NOMO-1 (cell line): Measurements from ENCODE around the gene ASL.
"Not testable (repeated sequence)": the region's sequence is repeated elsewhere in the genome, so short reads cannot be mapped to it uniquely, and the experiment has no call there.

ENCODE experiments used
- DNase-seq, 2 experiments: peaks; one replicate each; lab custom pipeline; 2025; ENCODE audit not compliant: unreplicated experiment in 2 of 2; lab: John Stamatoyannopoulos, UW

The ASL gene

DNA sequence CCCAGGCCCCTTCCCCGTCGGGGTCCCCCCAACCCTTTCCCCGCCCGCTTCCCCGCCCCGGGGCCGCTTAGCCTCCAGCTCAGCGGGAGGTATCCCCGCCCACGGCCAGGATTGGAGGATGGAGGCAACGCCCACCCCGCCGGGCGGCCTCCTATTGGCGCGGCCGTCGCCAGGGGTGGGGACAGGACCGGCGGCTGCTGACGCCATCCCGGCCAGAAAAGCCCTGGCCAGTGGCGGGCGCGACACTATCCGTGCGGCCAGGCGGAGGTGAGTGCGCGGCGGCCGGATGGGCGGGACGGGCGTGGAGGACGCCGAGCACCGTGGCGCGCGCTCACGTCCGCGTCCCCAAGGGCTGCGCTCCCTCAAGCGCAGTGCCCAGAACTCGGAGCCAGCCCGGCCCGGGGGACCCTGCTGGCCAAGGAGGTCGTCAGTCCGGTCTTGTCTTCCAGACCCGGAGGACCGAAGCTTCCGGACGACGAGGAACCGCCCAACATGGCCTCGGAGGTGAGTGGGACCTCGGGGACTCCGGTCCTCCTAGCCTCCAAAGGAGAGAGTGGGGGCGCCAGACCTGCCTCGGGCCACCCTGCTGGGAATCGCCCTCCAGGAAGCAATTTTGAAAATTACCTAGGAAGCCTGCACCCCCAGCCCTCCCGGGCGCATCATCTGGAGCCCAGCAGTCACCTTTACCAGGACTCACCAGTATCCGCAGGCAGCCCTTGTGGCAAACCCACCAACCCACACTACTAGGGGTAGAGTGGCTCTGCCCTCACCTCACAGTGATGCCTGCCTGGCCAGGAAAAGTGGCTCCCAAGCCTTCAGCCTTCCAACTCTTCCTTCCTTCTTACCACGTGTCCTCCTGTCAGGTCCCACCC, at the start of gene ASL:
Gene ASL (plus strand): TSS at position 230 of the 872 bp plus-strand sequence. CDS start 263 bp downstream, at position 493.
- peak; percentile 93 to 96 for DNase-seq

DNA sequence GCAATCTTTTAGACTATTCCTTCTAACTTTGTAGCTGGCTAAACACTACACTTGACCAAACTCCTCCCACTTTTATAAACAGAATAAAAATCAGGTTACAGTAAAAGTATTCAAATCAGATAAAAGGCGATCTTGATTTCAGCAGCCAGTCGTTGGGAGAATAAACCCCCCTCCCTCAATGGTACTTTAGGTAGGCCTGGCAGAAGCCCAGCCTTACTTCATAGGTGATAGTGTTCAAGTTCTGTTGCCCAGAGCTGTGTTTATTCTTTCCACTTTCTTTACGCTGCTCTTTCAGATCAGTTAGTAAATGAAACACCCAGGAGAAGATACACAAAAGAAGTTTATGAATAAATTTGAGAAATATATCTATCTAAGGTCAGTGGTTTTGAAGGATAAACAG, 47.3 kb upstream of the ASL start:
- DNase-seq = not testable (repeated sequence)

DNA sequence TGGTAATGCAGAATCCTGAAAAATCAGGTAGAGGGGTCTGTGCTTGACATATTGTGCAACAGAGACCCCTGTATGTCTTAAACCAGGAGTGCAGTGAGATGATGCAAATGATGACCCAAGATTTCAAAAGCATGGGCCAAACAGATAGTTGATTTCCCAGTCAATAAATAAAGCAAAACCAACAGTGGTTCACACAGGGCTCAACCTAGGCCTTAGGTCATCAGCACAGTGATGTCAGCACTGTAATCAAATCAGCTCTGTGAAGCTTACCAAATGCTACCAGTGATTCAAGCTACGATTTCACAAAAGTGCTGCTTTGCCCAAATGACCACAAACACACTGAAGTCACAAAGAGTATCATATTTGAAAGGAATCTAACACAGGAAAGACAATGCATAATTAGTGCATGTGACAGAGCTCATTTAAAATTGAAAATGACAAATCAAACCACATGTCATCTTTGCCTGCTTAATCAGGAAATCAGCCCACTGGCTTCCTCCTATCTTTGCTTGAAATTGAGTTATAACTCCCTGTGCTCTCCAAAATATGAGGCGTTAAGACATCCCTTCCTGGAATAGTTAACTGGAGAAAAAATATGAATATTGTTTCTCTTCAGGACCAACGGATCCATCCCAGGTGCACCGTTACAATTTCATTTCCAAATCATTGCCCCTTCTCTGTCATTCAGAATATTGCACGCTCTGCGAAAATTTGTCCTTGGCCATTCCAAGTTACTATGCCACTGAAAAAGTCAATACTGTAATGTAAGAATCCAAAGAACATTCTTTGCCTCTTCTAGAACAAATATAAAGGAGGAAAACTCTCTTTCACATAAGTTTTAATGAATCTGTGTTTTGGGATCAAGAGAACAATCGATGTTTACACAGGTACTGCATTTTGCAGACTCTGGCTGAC, 41.9 kb upstream of the ASL start:
- no peak for DNase-seq

GRCh38 chr7:66034436-66035010, 41.1 kb upstream of the ASL start:
- not testable (repeated sequence) for DNase-seq

DNA sequence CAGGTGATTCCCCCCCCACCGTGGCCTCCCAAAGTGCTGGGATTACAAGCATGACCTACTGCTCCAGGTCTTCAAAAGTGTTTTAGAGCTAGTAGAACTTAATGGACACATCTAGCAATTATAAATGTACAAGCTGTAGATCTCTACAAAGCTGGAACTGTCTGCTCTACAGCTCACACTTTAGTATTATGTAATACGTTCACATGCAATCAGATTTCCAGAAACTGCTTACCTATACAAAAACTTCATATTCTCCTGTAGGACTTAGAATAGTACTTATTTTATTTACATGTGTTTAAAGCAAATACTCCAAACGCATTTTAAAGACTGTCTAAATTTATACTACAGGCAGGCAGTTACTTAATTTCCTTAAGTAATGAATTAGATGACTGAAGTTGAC, 39.2 kb upstream of the ASL start:
- DNase-seq = no peak

GRCh38 chr7:66036788-66037187, 38.8 kb upstream of the ASL start:
- no peak for DNase-seq

GRCh38 chr7:66039094-66039670, 36.4 kb upstream of the ASL start:
- DNase-seq = no peak

DNA sequence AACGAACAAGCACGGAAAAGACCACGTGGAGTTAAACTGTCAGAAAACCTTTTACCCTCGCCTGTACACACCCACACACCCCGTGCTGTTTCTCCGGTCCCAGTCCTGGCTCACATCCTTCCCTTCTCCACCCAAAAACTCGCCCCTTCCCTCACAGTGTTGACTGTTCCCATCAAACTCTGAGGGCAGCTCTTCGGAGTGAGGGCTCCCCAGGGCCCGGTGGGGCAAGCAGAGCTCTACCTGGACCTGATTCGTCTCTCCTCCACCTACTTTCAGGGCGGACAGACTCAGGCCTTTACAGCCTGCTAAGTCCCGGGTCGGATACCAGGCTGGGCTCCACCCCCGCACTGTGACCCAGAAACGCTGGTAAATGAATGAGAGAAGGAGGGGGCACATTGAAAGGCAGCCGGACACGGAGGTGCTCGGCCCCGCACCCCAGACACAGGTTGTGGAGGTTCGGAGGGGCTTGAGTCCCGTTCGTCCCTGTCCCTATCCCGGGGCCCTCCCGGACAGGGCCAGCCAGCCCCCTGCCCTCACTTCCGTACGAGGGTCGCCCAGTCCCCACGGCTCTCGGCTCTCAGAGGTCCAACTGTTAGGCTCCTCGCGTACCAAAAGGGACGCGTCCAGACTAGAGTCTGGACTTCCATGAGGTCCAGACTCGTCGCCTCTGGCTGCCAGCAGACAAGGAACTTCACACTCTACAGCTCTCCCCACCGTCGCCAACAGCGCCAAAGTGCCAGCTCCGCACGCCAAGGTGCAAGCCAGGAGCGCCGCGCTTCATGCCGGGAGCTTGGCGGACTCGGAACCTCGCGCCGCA, 31.7 kb upstream of the ASL start:
- DNase-seq = peak; percentile 3 to 22

DNA sequence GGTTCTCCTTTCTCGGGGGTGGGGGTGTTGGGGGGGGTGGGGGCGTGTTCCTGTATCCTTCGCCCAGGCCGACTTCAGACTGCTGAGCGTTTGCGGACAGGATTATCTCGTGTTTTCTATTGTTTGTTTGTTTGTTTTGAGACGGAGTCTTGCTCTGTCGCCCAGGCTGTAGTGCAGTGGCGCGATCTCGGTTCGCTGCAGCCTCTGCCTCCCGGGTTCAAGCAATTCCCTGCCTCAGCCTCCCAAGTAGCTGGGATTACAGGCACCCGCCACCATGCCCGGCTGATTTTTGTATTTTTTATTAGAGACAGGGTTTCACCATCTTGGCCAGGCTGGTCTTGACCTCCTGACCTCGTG, 31.1 kb upstream of the ASL start:
- DNase-seq = not testable (repeated sequence)

GRCh38 chr7:66047426-66047825, 28.2 kb upstream of the ASL start:
- no peak for DNase-seq

DNA sequence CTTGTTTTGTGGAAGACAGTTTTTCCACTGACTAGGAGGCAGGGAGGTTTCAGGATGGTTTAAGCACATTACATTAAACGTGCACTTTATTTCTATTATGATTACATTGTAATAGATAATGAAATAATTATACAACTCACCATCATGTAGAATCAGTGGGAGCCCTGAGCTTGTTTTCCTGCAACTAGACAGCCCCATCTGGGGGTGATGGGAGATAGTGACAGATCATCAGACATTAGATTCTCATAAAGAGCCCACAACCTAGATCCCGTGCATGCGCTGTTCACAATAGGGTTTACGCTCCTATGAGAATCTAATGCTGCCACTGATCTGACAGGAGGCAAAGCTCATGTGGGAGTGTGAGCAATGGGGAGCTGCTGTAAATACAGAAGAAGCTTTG, 25.7 kb upstream of the ASL start:
- DNase-seq = not testable (repeated sequence)

DNA sequence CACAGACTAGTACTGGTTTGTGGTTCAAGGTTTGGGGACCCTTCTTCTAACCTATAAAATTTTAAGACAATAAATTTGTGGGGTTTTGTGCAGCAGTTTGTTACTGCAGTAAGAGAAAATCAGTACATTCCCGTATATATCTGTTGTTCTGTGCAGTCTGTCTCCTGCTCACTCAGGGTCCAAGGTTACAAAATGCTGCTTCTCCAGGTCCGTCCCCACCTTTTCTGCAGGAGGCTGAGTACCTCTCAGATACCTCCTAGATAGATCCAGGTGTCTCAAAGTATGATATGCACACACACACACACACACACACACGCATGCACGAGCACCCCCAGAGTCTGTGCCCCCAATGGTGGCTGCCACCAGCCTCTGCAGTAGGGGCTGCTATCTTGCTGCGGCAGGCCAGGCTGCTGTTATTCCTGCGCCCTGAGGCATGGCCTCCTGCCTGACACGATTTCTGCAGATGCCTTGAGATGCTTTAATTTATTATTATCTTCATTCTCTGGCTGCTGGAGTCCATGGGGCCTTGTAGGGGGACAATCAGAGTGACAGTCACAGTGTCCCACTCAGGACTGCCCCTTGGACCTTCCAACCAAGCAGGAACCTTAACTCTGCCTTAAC, 25.2 kb upstream of the ASL start:
- DNase-seq = no peak

GRCh38 chr7:66050990-66051448, 24.6 kb upstream of the ASL start:
- DNase-seq = no peak

DNA sequence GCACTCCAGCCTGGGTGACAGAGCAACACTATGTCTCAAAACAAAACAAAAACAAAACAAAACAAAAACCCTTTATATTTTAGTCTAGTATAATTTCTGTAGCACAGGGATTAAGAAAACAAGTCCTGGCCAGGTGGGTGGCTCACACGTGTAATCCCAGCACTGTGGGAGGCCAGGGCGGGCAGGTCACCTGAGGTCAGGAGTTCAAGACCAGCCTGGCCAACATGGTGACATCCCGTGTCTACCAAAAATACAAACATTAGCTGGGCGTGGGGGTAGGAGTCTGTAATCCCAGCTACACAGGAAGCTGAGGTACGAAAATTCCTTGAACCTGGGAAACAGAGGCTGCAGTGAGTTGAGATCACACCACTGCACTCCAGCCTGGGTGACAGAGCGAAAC, 23.2 kb upstream of the ASL start:
- no peak for DNase-seq

GRCh38 chr7:66054063-66054462, 21.6 kb upstream of the ASL start:
- DNase-seq = no peak

GRCh38 chr7:66055321-66055956, 20.2 kb upstream of the ASL start:
- DNase-seq = no peak

DNA sequence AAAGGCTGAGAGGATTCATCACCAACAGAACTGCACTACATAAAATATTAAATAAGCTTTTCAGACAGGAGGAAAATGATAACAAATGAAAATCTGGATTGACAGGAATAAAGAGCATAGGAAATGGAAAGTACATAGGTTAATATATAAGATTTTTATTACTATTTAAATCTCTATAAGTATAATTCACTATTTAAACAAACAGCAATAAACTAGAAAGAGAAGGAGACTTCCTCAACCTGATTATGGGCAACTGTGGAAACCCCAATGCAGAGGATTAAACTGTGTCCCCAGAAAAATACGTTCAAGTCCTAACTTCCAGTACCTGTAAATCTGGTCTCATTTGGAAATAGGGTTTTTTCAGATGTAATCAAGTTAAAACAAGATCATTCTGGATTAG, 14.8 kb upstream of the ASL start:
- DNase-seq = no peak

DNA sequence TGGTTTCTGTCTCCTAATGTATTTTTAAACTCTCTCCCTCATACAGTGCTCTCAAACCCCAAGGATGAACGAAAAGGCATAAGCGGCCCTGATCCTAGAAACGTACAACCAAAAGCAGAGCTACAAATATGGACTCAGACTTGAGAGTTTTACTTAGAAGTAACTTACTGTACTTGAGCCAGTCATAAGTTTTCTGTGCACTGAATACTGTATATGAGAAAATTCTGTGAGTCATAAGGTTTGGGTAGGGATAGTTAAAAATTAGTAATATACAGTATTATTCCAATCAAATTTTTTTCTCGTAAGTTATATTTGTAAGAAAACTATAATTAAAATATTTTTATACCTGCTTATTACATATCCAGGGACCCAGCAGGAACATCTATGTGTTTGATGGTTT, 5.9 kb upstream of the ASL start:
- no peak for DNase-seq

DNA sequence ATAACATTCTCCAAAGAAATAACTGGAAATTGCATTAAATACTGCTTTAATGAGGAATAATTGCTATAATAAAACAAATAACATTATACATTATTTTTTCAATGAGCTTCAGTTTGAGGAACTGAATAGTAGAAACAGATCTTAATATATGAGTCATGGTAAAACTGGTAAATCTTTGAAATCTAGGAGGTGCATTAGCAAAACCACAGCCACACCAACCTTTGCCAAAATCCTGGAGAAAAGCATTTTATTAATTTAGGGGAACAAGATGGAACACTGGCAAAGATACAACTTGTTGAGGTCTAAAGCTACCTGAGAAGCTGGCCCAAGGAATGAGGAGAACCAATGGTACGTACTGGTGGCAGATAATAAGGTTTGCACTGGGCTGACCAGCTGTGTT, 5.4 kb upstream of the ASL start:
- DNase-seq = peak in 1 of 2 experiments; percentile 6
